SH-SY5Y (cell line): ENCODE data around the gene PHAX.

Source experiments
- GATA2 ChIP-seq: IDR thresholded peaks from 2 replicates; pipeline ENCODE4 v1.6.1; 2011; ENCODE audit warnings: mild to moderate bottlenecking, low read depth, low read length
- GATA3 ChIP-seq: IDR thresholded peaks from 2 replicates; pipeline ENCODE4 v1.6.1; 2011; ENCODE audit warnings: low read depth, mild to moderate bottlenecking, low read length, moderate library complexity

The PHAX gene

DNA sequence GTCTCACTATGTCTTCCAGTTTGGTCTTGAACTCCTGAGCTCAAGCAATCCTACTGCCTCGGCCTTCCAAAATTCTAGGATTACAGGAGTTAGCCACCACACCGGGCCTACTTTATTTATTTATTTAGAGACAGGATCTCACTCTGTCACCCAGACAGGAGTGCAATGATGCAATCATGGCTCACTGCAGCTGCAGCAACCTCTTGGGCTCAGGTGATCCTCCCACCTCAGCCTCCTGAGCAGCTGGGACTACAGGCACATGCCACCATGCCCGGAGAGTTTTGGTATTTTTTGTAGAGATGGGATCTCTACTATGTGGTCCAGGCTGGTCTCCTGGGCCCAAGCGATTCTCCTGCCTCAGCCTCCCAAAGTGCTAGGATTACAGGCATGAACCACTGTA lies 32.8 kb downstream of the PHAX start:
- TF ChIP-seq GATA3 (no peak), GATA2 (no peak)

DNA sequence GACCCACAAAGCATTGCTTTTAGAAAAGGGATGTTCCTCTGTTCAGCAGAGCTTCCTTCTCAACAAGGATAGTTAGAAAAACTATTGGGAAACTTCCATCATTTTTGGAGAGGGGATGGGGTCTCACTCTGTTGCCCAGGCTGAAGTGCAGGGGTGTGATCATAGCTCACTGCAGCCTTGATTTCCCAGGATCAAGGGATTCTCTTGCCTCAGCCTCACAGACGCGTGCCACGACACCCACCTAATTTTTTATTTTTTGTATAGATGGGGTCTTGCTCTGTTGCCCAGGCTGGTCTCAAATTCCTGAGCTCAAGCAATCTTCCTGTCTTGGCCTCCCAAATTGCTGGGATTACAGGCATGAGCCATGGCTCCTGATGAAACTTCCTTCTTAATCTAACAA lies 34.8 kb downstream of the PHAX start:
- no peak for TF ChIP-seq GATA2
- no peak for TF ChIP-seq GATA3

DNA sequence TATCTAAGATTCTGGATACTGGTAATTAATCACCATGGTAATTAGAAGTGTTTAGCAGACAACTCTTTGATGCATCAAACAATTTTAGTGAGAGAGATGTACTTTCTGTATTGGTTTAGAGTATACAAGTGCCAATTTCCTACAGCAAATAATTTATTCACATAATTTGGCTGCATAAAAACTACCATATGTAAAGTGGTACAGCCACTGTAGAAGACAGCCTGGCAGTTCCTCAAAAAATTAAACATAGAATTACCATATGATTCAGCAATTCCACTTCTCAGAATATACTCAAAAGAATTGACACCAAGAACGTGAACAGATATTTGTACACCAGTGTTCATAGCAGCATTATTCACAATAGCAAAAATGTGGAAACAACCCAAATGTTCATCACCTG lies 36.2 kb downstream of the PHAX start:
- TF ChIP-seq GATA2: no peak
- TF ChIP-seq GATA3: no peak

DNA sequence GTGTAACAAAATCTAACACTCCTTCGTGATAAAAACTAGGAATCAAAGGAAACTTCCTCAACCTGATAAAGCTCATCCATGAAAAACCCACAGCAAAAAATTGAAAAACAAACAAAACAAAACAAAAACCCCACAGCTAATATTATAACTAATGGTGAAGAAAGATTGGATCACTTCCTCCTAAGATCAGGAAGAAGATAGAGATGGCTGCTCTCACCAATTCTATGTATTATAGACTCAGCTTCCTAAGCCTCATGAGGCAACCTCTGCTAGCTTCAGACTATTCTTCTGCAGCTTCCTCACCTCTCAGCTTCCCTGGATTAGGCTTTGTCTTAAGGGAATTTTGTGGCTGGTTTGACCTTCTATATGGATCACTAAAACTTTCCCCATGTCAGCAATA lies 40.1 kb downstream of the PHAX start:
- TF ChIP-seq GATA2: no peak
- TF ChIP-seq GATA3: no peak

DNA sequence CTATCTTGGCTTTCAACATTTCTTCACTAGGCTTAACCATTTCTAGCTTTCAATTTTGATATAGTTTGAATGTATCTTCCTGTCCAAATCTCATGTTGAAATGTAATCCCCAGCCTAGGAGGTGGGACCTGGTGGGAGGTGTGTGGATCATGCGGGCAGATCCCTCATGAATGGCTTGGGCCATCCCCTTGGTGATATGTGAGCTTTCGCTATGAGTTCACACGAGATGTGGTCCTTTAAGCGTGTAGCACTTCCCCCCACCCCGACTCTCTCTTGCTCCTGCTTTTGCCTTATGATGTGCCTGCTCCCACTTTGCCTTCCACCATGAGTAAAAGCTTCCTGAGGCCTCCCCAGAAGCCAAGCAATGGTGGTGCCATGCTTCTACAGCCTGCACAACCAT lies 40.6 kb downstream of the PHAX start:
- TF ChIP-seq GATA2 (no peak), GATA3 (no peak)

DNA sequence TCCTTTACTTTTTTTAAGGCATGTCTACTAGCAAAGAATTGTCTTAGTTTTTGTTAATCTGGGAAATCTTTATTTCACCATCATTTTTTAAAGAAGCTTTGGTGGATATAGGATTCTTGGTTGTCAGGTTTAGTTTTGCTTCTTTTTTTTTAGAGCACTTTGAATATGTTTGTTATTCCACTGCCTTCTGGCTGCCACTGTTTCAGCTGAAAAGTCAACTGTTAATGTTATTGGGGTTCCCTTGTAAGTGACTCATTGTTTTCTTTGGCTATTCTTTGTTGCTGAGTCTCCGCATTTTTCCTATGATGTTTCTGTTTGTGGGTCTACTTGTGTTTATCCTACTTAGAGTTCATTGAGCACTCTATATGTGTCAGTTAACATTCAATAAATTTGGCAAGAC lies 44.4 kb downstream of the PHAX start:
- TF ChIP-seq GATA2: no peak
- TF ChIP-seq GATA3: no peak

DNA sequence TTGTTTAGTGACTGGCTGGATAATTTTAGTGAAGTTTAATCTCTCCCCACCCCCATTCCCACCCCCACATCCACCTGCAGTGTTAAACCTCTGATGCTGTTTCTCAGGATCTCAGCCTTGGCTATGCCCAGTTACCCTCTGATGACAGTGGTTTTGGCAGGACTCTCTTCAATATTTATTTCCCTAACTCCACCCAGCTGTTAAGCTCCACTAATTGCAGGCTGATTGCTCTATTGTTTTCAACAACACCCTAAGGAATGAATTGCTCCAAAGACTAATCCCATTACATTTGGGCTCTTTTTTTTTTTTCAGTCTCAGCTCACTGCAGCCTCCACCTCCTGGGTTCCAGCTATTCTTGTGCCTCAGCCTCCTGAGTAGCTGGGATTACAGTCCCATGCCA lies 46.3 kb downstream of the PHAX start:
- TF ChIP-seq GATA3: no peak
- no peak for TF ChIP-seq GATA2

DNA sequence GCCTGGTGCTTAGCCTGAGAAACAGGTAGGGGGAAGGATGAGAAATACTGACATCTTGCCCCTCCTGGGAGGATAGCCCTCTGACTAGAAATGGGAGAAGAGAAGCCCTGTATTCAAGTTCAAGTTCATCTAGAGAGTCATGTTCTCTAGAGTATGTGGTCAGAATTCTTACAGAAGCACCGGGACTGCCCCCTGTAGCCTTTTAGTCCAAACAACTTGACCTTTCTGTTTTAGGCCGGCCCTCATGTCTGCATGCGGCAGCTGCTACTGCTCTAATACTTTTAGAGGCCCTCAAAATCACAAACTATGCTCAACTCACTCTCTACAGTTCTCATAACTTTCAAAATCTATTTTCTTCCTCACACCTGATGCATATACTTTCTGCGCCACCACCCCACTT lies 47.7 kb downstream of the PHAX start:
- TF ChIP-seq GATA2 (no peak), GATA3 (no peak)

DNA sequence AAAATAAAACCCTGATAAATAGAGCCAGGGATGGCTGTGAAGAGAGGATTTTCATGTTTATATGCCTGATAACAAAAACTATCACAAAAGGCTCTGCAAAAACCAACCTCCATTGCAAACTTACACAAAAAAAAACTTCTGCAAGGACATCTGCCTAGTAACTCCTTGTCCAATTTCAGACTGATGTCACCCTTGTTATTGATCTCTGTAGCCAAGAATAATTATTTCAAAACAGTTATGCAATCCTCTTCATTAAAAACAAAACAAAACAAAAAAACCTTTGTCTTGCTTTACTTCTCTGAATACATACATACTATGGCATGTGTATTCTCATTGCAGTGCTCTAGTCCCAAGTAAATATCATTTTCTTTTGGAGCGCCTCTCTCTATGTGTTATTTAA lies 49.7 kb downstream of the PHAX start:
- no peak for TF ChIP-seq GATA3
- TF ChIP-seq GATA2: no peak

DNA sequence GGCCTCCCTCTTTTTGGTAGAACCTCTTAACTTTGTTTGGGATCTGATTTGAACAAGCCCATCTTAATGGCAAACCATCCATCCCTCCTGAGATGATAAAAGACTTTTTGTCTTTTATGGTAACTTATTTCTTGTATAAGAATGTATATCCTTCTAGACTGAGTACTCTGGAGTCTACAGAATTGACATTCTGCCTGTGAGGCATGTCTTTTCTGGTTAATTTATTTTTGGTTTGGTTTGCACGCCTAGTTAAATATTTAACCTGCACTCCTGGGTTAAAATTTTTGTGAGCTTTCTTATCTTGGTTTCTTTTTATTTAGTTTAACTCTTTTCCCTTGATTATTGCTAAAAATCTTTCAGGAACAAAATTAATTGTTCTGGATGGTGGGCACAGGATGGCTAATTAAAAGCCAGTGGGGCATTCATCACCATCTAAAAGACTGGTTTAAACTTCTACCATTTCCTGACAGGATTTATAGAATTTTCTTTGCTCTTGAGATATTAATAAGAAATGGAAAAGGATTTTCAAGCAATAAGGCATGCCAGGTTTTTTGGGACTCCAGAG lies 50.3 kb downstream of the PHAX start:
- no peak for TF ChIP-seq GATA2
- TF ChIP-seq GATA3: no peak

DNA sequence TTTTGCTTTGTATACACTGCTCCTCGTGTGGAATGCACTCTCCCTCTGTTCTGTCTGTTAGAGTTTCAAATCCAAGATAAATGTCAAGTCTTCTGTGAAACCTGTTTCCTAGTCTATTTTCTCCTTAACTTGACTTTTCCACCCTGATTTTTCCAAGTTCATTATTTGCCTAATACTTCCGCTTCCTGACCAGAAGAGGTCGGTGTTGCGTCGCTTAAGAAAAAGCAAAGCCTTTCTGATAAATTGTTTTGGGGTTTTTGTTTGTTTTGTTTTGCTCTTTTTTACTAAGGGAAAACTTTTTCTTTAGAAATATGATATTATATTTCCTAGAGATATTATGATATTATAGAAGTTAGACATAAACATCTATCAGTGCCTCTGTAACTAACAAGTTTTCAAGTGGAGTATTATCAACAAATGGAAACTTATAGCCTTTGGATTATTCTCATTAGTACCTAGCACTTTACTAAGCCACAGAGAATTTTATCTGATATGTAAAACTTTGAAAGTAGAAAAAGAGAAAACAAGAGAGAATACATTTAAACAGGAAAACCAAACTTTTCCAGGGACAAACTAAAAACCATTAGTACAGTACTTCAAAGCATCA lies 55.8 kb downstream of the PHAX start:
- TF ChIP-seq GATA2 (no peak), GATA3 (no peak)

DNA sequence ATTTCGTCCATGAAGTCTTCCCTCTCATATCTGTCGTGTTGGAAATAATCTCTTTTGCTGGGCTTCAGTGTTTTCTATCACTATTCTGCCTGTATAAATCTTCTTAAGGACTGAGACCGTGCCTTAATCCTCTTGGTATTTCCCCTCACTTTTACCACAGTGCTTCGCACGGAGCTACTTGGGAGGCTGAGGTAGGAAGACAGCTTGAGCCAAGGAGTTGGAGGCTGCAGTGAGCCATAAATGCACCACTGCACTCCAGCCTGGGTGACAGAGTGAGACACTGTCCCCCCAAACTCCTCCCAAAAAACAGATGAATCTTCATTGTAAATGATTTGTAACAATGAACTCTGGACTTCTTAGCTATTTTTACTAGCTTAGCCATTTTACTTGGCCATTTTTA lies 57.8 kb downstream of the PHAX start:
- no peak for TF ChIP-seq GATA3
- no peak for TF ChIP-seq GATA2

DNA sequence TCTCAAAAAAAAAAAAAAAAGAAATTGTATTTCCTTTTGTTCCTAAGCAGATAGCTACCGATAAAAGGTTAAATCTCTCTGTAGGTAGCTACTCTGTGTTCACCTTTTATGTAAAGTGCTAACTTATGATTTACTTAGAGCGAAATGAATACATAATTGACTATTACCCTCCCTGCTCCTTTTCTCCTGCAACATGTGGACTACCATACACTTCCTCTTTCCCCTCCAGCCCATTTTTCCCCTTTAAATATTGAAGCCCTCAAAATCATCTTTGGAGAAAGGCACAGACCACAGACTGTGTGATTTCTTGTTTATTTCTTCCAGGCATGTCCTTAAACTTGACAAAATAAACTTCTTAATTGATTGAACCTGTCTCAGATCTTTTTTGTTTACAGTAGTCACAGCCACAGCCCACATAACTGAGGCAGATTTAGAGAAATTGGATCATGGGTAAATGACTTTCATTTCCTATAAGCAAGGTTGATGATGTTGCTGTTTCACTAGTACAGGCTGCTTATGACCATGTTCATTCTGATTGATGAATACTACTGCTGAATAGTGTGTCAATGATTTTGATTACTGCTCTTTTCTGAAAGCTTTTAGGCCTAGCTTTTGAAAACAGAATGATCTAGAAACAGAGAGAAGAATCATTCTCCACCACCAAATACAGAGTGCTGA lies 59.2 kb downstream of the PHAX start:
- TF ChIP-seq GATA3 (no peak), GATA2 (no peak)

DNA sequence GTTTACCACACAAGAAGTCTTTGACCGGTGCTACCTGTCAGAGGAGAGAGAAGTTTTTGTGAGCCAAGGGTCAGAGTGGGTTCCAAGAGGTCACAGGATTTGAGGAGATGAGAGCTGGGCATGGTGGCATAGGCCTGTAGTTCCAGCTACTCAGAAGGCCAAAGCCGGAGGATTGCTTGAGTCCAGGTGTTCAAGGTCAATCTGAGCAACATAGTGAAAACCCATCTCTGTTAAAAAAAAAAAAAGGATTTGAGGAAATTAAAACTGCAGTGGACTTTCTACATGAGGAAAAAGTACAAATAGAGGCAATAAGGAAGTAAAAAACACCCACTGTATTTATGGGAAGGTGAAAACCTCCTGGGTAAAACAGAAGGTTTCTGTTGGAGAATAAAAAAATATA lies 63.8 kb downstream of the PHAX start:
- TF ChIP-seq GATA3 (no peak), GATA2 (no peak)

DNA sequence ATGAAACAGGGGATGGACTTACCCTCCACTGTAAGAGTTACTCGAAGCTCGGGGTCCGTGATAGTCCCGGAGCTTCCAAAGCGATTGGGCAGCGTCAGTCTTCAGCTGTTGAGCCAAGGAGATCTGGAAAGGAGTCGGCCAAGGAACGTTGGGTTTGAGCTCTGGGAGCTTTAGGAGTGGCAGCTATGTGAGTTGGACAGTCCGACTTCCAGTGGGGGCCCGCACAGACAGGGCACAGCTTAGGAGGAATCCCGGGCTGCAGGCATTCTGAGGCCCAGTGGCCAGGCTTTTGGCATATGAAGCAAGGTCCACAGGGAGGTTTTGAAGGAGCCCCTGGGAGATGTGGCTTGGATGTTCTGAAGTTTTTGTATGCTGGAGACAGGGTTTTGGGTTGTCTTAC lies 72.7 kb downstream of the PHAX start:
- no peak for TF ChIP-seq GATA3
- TF ChIP-seq GATA2: no peak
